GM19328 (cell line): ENCODE results near the gene SLC7A1.

Source experiments
- ATAC-seq: cut with Tn5 transposase; IDR thresholded peaks from one replicate; pipeline ENCODE4 v1.9.1; 2021; ENCODE audit warnings: mild to moderate bottlenecking, moderate library complexity; ENCODE audit not compliant: unreplicated experiment

Gene SLC7A1

GRCh38 chr13:29465741-29466293 lies 129.7 kb downstream of the SLC7A1 start:
- ATAC-seq: no peak

- no peak for ATAC-seq
Observed at GRCh38 chr13:29464105-29464679, 131.3 kb downstream of the SLC7A1 start.

GRCh38 chr13:29459813-29460355 lies 135.6 kb downstream of the SLC7A1 start:
- no peak for ATAC-seq
